HepG2 (cell line): ENCODE data around the gene TUBB. TPM values are rescaled to one million over a fixed set of nuclear protein-coding genes. Genes with fewer than 3 reads are reported as not detected.

Experiments used
- ARNTL ChIP-seq: sonication (generic); formaldehyde crosslinking; IDR thresholded peaks from 2 replicates; pipeline ENCODE4 v1.4.0; 2020; ENCODE audit warnings: mild to moderate bottlenecking, missing genetic modification reagents
- BHLHE40 ChIP-seq: IDR thresholded peaks from 2 replicates; pipeline ENCODE4 v1.6.1; 2011; ENCODE audit warnings: low read length, improper control_type of control experiment
- FOXA1 ChIP-seq, 2 experiments: fragments of 450-650 bp in 1 of 2; sonication (generic) in 1 of 2; formaldehyde crosslinking in 1 of 2; IDR thresholded peaks; 2 replicates each; pipeline versions ENCODE4 v1.4.0 to v1.6.1; 2016 to 2020; ENCODE audit warnings: missing genetic modification reagents in 1 of 2
- FOXJ3 ChIP-seq: sonication (generic); formaldehyde crosslinking; IDR thresholded peaks from 2 replicates; pipeline ENCODE4 v1.4.0; 2020; ENCODE audit warnings: missing genetic modification reagents, mild to moderate bottlenecking, borderline replicate concordance
- GPN1 ChIP-seq: sonication (generic); formaldehyde crosslinking; IDR thresholded peaks from 2 replicates; pipeline ENCODE4 v1.5.1; 2020; ENCODE audit warnings: missing genetic modification reagents, borderline replicate concordance
- GTF3A ChIP-seq: sonication (generic); formaldehyde crosslinking; conservative IDR thresholded peaks from 2 replicates; pipeline ENCODE4 v1.4.0; 2020; ENCODE audit warnings: mild to moderate bottlenecking, missing genetic modification reagents
- KMT2B ChIP-seq: IDR thresholded peaks from 2 replicates; pipeline ENCODE4 v1.6.1; 2016; ENCODE audit warnings: missing genetic modification reagents, missing compliant biosample characterization
- MEIS1 ChIP-seq: sonication (generic); formaldehyde crosslinking; IDR thresholded peaks from 2 replicates; pipeline ENCODE4 v1.9.0; 2021; ENCODE audit warnings: mild to moderate bottlenecking, missing genetic modification reagents, moderate library complexity, borderline replicate concordance
- NR1H2 ChIP-seq: sonication (generic); formaldehyde crosslinking; IDR thresholded peaks from 2 replicates; pipeline ENCODE4 v1.8.1; 2022; ENCODE audit warnings: low read depth, missing genetic modification reagents, borderline replicate concordance
- PHF21A ChIP-seq: sonication (generic); formaldehyde crosslinking; IDR thresholded peaks from 2 replicates; pipeline ENCODE4 v1.5.0; 2020; ENCODE audit warnings: mild to moderate bottlenecking, missing genetic modification reagents
- PRDM10 ChIP-seq: sonication (generic); formaldehyde crosslinking; IDR thresholded peaks from 2 replicates; pipeline ENCODE4 v1.4.0; 2020; ENCODE audit warnings: low read depth, missing genetic modification reagents
- PRMT3 ChIP-seq: sonication (generic); formaldehyde crosslinking; IDR thresholded peaks from 2 replicates; pipeline ENCODE4 v1.8.1; 2022; ENCODE audit warnings: low read depth, mild to moderate bottlenecking, moderate library complexity, missing genetic modification reagents, borderline replicate concordance
- SMAD3 ChIP-seq: sonication (generic); formaldehyde crosslinking; IDR thresholded peaks from 2 replicates; pipeline ENCODE4 v1.4.0; 2020; ENCODE audit warnings: missing genetic modification reagents
- SNAPC2 ChIP-seq: sonication (generic); formaldehyde crosslinking; IDR thresholded peaks from 2 replicates; pipeline ENCODE4 v1.8.1; 2022; ENCODE audit warnings: mild to moderate bottlenecking, missing genetic modification reagents
- TSC22D2 ChIP-seq: sonication (generic); formaldehyde crosslinking; IDR thresholded peaks from 2 replicates; pipeline ENCODE4 v1.5.1; 2020; ENCODE audit warnings: missing genetic modification reagents, mild to moderate bottlenecking, borderline replicate concordance
- ZBTB21 ChIP-seq: sonication (generic); formaldehyde crosslinking; IDR thresholded peaks from 2 replicates; pipeline ENCODE4 v1.4.0; 2020; ENCODE audit warnings: missing genetic modification reagents
- ZBTB25 ChIP-seq: IDR thresholded peaks from 2 replicates; pipeline ENCODE4 v1.6.1; 2018; ENCODE audit warnings: missing genetic modification reagents
- ZNF331 ChIP-seq: sonication (generic); formaldehyde crosslinking; IDR thresholded peaks from 2 replicates; pipeline ENCODE4 v1.4.0; 2020; ENCODE audit warnings: missing genetic modification reagents
- ZNF496 ChIP-seq: sonication (generic); formaldehyde crosslinking; IDR thresholded peaks from 2 replicates; pipeline ENCODE4 v1.8.1; 2023; ENCODE audit warnings: mild to moderate bottlenecking, moderate library complexity, missing genetic modification reagents; ENCODE audit not compliant: insufficient replicate concordance
- ZNF556 ChIP-seq: sonication (generic); formaldehyde crosslinking; IDR thresholded peaks from 2 replicates; pipeline ENCODE4 v1.4.0; 2020; ENCODE audit warnings: mild to moderate bottlenecking, missing genetic modification reagents, borderline replicate concordance
- ZNF660 ChIP-seq: sonication (generic); formaldehyde crosslinking; IDR thresholded peaks from 2 replicates; pipeline ENCODE4 v1.5.1; 2020; ENCODE audit warnings: mild to moderate bottlenecking, low read depth, missing genetic modification reagents, borderline replicate concordance
- ZNF678 ChIP-seq: sonication (generic); formaldehyde crosslinking; IDR thresholded peaks from 2 replicates; pipeline ENCODE4 v1.4.0; 2020; ENCODE audit warnings: mild to moderate bottlenecking, missing genetic modification reagents
- ZSCAN30 ChIP-seq: sonication (generic); formaldehyde crosslinking; IDR thresholded peaks from 2 replicates; pipeline ENCODE4 v1.5.0; 2020; ENCODE audit warnings: mild to moderate bottlenecking, missing genetic modification reagents
- polyA plus RNA-seq, 8 experiments: library from polyadenylated mRNA; depleted of rRNA in 3 of 8; stranded (reverse) in 7 of 8; unstranded in 1 of 8; fragments of >200 nt; fragmentation: Illumina TruSeq in 4 of 8; extraction: Trizol in 4 of 8; gene quantifications; 2 replicates each; pipeline versions ENCODE4 v1.2.1 to v1.2.3, GENCODE V29; 2011 to 2016; ENCODE audit warnings: low read depth in 4 of 8, missing spikeins in 1 of 8, mixed read lengths in 1 of 8; ENCODE audit not compliant: insufficient read depth in 1 of 8
- total RNA-seq, 5 experiments: library from RNA; depleted of rRNA; stranded (reverse); fragments of >200 nt; fragmentation: Illumina TruSeq; extraction: Trizol; gene quantifications; 2 replicates each; pipeline ENCODE4 v1.2.3, GENCODE V29; 2016; ENCODE audit warnings: low read depth in 1 of 5

The TUBB gene
- total and polyA plus RNA-seq, 2 of the 13 experiments (the other 11 are each of a cell fraction or from before 2014, with no cell fraction given), result 911 to 1,163 TPM

- TF ChIP-seq NR1H2 (CRISPR knock-in tag) (no peak), ZNF496 (CRISPR knock-in tag) (no peak), PRDM10 (CRISPR knock-in tag) (peak; percentile 58; the same call in 1 of the 2 replicates), PRMT3 (CRISPR knock-in tag) (no peak), PHF21A (CRISPR knock-in tag) (no peak), GTF3A (CRISPR knock-in tag) (no peak), ZSCAN30 (CRISPR knock-in tag) (no peak), ZNF556 (CRISPR knock-in tag) (peak; percentile 56; the same call in 1 of the 2 replicates), SMAD3 (peak; percentile 74), GPN1 (CRISPR knock-in tag) (no peak), ZNF331 (CRISPR knock-in tag) (peak; percentile 88), FOXA1 (IDR thresholded peaks at IDR 0.05) (no peak), FOXA1 (CRISPR knock-in tag; IDR thresholded peaks at IDR 0.05) (peak; percentile 37; the same call in 1 of the 2 replicates), TSC22D2 (CRISPR knock-in tag) (peak; percentile 83; the same call in 1 of the 2 replicates), ZBTB25 (CRISPR knock-in tag) (peak; percentile 77), FOXJ3 (no peak), SNAPC2 (peak; percentile 79; the same call in 1 of the 2 replicates), ARNTL (CRISPR knock-in tag) (no peak; the same call in 1 of the 2 replicates), ZBTB21 (no peak), KMT2B (CRISPR knock-in tag) (peak; percentile 62; the same call in 1 of the 2 replicates), ZNF660 (no peak), ZNF678 (CRISPR knock-in tag) (no peak), BHLHE40 (0 out of 2 replicates have a peak, but pooled peaks have one; percentile 44), MEIS1 (CRISPR knock-in tag) (peak; percentile 53)
These were observed 41.0 kb upstream of the TUBB start (continued) for GRCh38 chr6:30678964-30679726.
